HepG2 (cell line): ENCODE data around the gene OTX1. TPM values are rescaled to one million over a fixed set of nuclear protein-coding genes. Genes with fewer than 3 reads are reported as not detected.
A peak's percentile ranks its signal among the peaks of the same experiment; 100 is the strongest.
"Not testable (repeated sequence)": the region's sequence is repeated elsewhere in the genome, so short reads cannot be mapped to it uniquely, and the experiment has no call there.

Experiments used
- ATAC-seq: fragments of 200-7000 bp; cut with Tn5 transposase; 3 replicates; pipeline ENCODE4 v1.9.1; 2020; ENCODE audit warnings: mild to moderate bottlenecking, moderate library complexity
- BruUV-seq: library from RNA; stranded (reverse); fragments of 400-500 nt; replicated peaks from 2 replicates; lab custom pipeline; 2021; lab: Mats Ljungman, UMichigan
- CTCF ChIA-PET: fragments of 300-600 bp; formaldehyde crosslinking; extraction: SDS; loops from one replicate; lab custom pipeline; 2021; ENCODE audit warnings: low total read pairs, inconsistent platforms, low intra/inter-chr PET ratio; lab: Yijun Ruan, JAX
- POLR2A ChIA-PET: fragments of 350-600 bp; sonication (Branson Sonifier 250); formaldehyde crosslinking; loops from one replicate; lab custom pipeline; 2020; ENCODE audit warnings: antibody characterized with exemption, inconsistent platforms; lab: Yijun Ruan, JAX
- DNase-seq: peaks from one replicate; pipeline ENCODE4 v3.0.0-alpha.2; 2015; ENCODE audit warnings: low spot score
- FAIRE-seq: peaks from 3 replicates; lab custom pipeline; 2011; peaks lifted over from hg19 to GRCh38; lab: Jason Lieb, UNC
- H2AFZ ChIP-seq: one replicate; pipeline ENCODE4 v1.6.1; 2011; ENCODE audit warnings: low read length, inconsistent platforms
- H3K27ac ChIP-seq: fragments of 300-600 bp; 3 replicates; pipeline ENCODE4 v1.8.0; 2011; ENCODE audit warnings: mixed run types, mild to moderate bottlenecking, mixed read lengths, low read length, inconsistent platforms; ENCODE audit not compliant: insufficient read depth; ENCODE audit errors: extremely low read length
- H3K27me3 ChIP-seq, 2 experiments: fragments of 200-600 bp in 1 of 2; 2 replicates in 1 of 2; 3 replicates in 1 of 2; pipeline versions ENCODE4 v1.6.0 to v1.8.0; 2011; ENCODE audit warnings: low read length in 2 of 2, mild to moderate bottlenecking in 2 of 2, moderate library complexity in 2 of 2, inconsistent platforms in 1 of 2; ENCODE audit not compliant: insufficient read depth in 2 of 2, control insufficient read depth in 1 of 2
- H3K36me3 ChIP-seq, 2 experiments: fragments of 200-600 bp in 1 of 2; replicated peaks in 1 of 2; 2 replicates in 1 of 2; 3 replicates in 1 of 2; pipeline versions ENCODE4 v1.5.1 to v1.8.0; 2011; ENCODE audit warnings: low read length in 2 of 2, inconsistent platforms in 1 of 2; ENCODE audit not compliant: insufficient read depth in 2 of 2, control insufficient read depth in 1 of 2
- H3K4me1 ChIP-seq: 2 replicates; pipeline ENCODE4 v1.5.1; 2012; ENCODE audit warnings: low read length, inconsistent platforms; ENCODE audit not compliant: insufficient read depth
- H3K4me2 ChIP-seq: 2 replicates; pipeline ENCODE4 v1.6.0; 2011; ENCODE audit warnings: low read depth, low read length, inconsistent platforms
- H3K4me3 ChIP-seq, 3 experiments: fragments of 200-600 bp in 1 of 3; sonication (generic), shearing (Covaris generic) in 1 of 3; replicated peaks in 1 of 3; 2 replicates each; pipeline ENCODE4 v1.5.1; 2011 to 2016; ENCODE audit warnings: low read length in 3 of 3, inconsistent platforms in 2 of 3, low read depth in 2 of 3, mild to moderate bottlenecking in 2 of 3, control low read depth in 1 of 3, mixed read lengths in 1 of 3; ENCODE audit not compliant: insufficient read depth in 1 of 3
- H3K79me2 ChIP-seq: one replicate; pipeline ENCODE4 v1.6.1; 2011; ENCODE audit warnings: low read length, inconsistent platforms; ENCODE audit not compliant: insufficient read depth
- H3K9ac ChIP-seq: 2 replicates; pipeline ENCODE4 v1.6.0; 2011; ENCODE audit warnings: mild to moderate bottlenecking, low read depth, low read length, inconsistent platforms; ENCODE audit not compliant: insufficient read depth
- H3K9me3 ChIP-seq: 2 replicates; pipeline ENCODE4 v1.5.1; 2012; ENCODE audit warnings: mild to moderate bottlenecking, low read length
- H4K20me1 ChIP-seq: 2 replicates; pipeline ENCODE4 v1.6.0; 2011; ENCODE audit warnings: inconsistent platforms, mild to moderate bottlenecking, low read length, moderate library complexity; ENCODE audit not compliant: insufficient read depth
- ARNT2 ChIP-seq: sonication (generic); formaldehyde crosslinking; IDR thresholded peaks from 2 replicates; pipeline ENCODE4 v1.8.0; 2022; ENCODE audit warnings: mild to moderate bottlenecking, low read depth, missing genetic modification reagents, moderate library complexity
- CEBPB ChIP-seq: IDR thresholded peaks from 2 replicates; pipeline ENCODE4 v1.6.1; 2011; ENCODE audit warnings: low read depth, low read length, improper control_type of control experiment, borderline replicate concordance
- CEBPG ChIP-seq: IDR thresholded peaks from 2 replicates; pipeline ENCODE4 v1.6.1; 2016
- CHCHD3 ChIP-seq: sonication (generic); formaldehyde crosslinking; IDR thresholded peaks from 2 replicates; pipeline ENCODE4 v1.8.0; 2022; ENCODE audit warnings: mild to moderate bottlenecking, missing genetic modification reagents, moderate library complexity
- KMT2B ChIP-seq: IDR thresholded peaks from 2 replicates; pipeline ENCODE4 v1.6.1; 2016; ENCODE audit warnings: missing genetic modification reagents, missing compliant biosample characterization
- MED1 ChIP-seq: sonication (generic); formaldehyde crosslinking; IDR thresholded peaks from 2 replicates; pipeline ENCODE4 v1.4.0; 2020; ENCODE audit warnings: missing genetic modification reagents
- SALL2 ChIP-seq: sonication (generic); formaldehyde crosslinking; IDR thresholded peaks from 2 replicates; pipeline ENCODE4 v1.8.1; 2023; ENCODE audit warnings: mild to moderate bottlenecking, missing genetic modification reagents, inconsistent platforms
- TEAD3 ChIP-seq: optimal IDR thresholded peaks from 2 replicates; pipeline ENCODE3; 2016; ENCODE audit warnings: borderline replicate concordance
- ZFP36 ChIP-seq: fragments of 150-350 bp; IDR thresholded peaks from 2 replicates; pipeline ENCODE4 v1.6.1; 2018; ENCODE audit warnings: borderline replicate concordance, low read length, low read depth; ENCODE audit not compliant: partially characterized antibody
- ZMYM3 ChIP-seq: sonication (generic); formaldehyde crosslinking; IDR thresholded peaks from 2 replicates; pipeline ENCODE4 v1.5.1; 2020; ENCODE audit warnings: mild to moderate bottlenecking, missing genetic modification reagents
- ZNF20 ChIP-seq: sonication (generic); formaldehyde crosslinking; IDR thresholded peaks from 2 replicates; pipeline ENCODE4 v1.4.0; 2020; ENCODE audit warnings: mild to moderate bottlenecking, moderate library complexity, missing genetic modification reagents
- ZNF337 ChIP-seq: sonication (generic); formaldehyde crosslinking; IDR thresholded peaks from 2 replicates; pipeline ENCODE4 v1.5.1; 2020; ENCODE audit warnings: missing genetic modification reagents, low read depth, mild to moderate bottlenecking, borderline replicate concordance
- ZNF431 ChIP-seq: sonication (generic); formaldehyde crosslinking; IDR thresholded peaks from 2 replicates; pipeline ENCODE4 v1.9.0; 2022; ENCODE audit warnings: missing genetic modification reagents, low read depth, mild to moderate bottlenecking, borderline replicate concordance
- ZNF460 ChIP-seq: sonication (generic); formaldehyde crosslinking; IDR thresholded peaks from 2 replicates; pipeline ENCODE4 v1.5.1; 2020; ENCODE audit warnings: missing genetic modification reagents, mild to moderate bottlenecking, borderline replicate concordance
- WGBS: methylation state at CpG from one replicate; pipeline ENCODE4 v1.1.6; 2017; ENCODE audit warnings: low lambda C conversion rate; 5-methylcytosine and 5-hydroxymethylcytosine counted together
- in situ Hi-C: cut with HindIII; loops from 2 replicates; pipeline ENCODE4 v1.10.0; 2017; ENCODE audit warnings: low pct_unique_long_range_greater_than_20kb; ENCODE audit not compliant: extremely low pct_ligation_motif_present
- intact Hi-C: fragments of 100-400 bp; cut with micrococcal nuclease; formaldehyde crosslinking; loops from one replicate; pipeline ENCODE4 v1.10.0; 2022; ENCODE audit not compliant: unreplicated experiment
- polyA plus RNA-seq, 8 experiments: library from polyadenylated mRNA; depleted of rRNA in 3 of 8; stranded (reverse) in 7 of 8; unstranded in 1 of 8; fragments of >200 nt; fragmentation: Illumina TruSeq in 4 of 8; extraction: Trizol in 4 of 8; gene quantifications; 2 replicates each; pipeline versions ENCODE4 v1.2.1 to v1.2.3, GENCODE V29; 2011 to 2016; ENCODE audit warnings: low read depth in 4 of 8, missing spikeins in 1 of 8, mixed read lengths in 1 of 8; ENCODE audit not compliant: insufficient read depth in 1 of 8
- total RNA-seq, 5 experiments: library from RNA; depleted of rRNA; stranded (reverse); fragments of >200 nt; fragmentation: Illumina TruSeq; extraction: Trizol; gene quantifications; 2 replicates each; pipeline ENCODE4 v1.2.3, GENCODE V29; 2016; ENCODE audit warnings: low read depth in 1 of 5
- TF ChIP-seq, protein P1 (sequence below): sonication (generic); formaldehyde crosslinking; IDR thresholded peaks from 2 replicates; pipeline ENCODE4 v1.4.0; 2020; ENCODE audit warnings: missing genetic modification reagents
- TF ChIP-seq, protein P2 (sequence below): sonication (generic); formaldehyde crosslinking; IDR thresholded peaks from 2 replicates; pipeline ENCODE4 v1.4.0; 2020; ENCODE audit warnings: missing genetic modification reagents

Gene OTX1
- total and polyA plus RNA-seq, 2 of the 13 experiments (the other 11 are each of a cell fraction or from before 2014, with no cell fraction given): 1.0 to 5.0 TPM

DNA sequence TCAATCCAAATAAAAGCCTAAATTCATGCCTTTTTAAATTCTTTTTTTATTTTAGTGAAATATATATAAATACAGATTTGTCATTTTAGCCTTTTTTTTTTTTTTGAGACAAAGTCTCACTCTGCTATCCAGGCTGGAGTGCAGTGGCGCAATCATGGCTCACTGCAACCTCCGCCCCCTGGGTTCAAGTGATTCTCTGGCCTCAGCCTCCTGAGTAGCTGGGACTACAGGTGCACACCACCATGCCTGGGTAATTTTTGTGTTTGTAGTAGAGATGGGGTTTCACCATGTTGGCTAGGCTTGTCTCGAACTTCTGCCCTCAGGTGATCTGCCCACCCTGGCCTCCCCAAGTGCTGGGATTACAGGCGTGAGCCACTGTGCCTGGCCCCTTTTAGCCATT, 23.8 kb downstream of the OTX1 start:
- 55% methylated on average over 4 of the region's 4 CpGs for WGBS

GRCh38 chr2:63078852-63079606, 28.4 kb downstream of the OTX1 start:
- no peak overlapping the region for H2AFZ ChIP-seq
- peaks cover 27% of the 10 kb centered on the region for H3K4me1 ChIP-seq
- no peaks in the 10 kb centered on the region for H3K9me3 ChIP-seq
- in situ Hi-C loops: loop anchor here (10.0 to 25.0 kb wide), 2 partner anchors 208 to 406 kb away; no protein-coding TSS in a partner anchor
- peak; percentile 61 for DNase-seq
- no TSS peak for BruUV-seq
- intact Hi-C loops: loop anchor here (1.0 kb wide), 3 partner anchors 110 to 409 kb away; no protein-coding TSS in a partner anchor
- 28% methylated on average over 4 of the region's 4 CpGs for WGBS
- no peaks in the 10 kb centered on the region for H3K27me3 ChIP-seq
- H3K36me3 ChIP-seq: no peaks in the 10 kb centered on the region
- no peaks in the 10 kb centered on the region for H3K79me2 ChIP-seq
- peak overlapping the region; percentile 44 for H3K4me2 ChIP-seq
- POLR2A ChIA-PET: no interaction called here
- no peak overlapping the region for H3K27ac ChIP-seq
- peak; percentile 56 for FAIRE-seq
- CTCF ChIA-PET: interaction anchor here (0.9 to 2.3 kb wide), 4 partner anchors 110 to 409 kb away, joined by 5 to 8 read pairs (median 7); no protein-coding TSS in a partner anchor
- H3K9ac ChIP-seq: no peak overlapping the region; the same call in 1 of the 2 replicates
- peak; percentile 90 for ATAC-seq
- H4K20me1 ChIP-seq: no peaks in the 10 kb centered on the region
- no peak overlapping the region for H3K4me3 ChIP-seq
- peak; percentile 27 for TF ChIP-seq TEAD3 (CRISPR knock-in tag)
- TF ChIP-seq MED1 (CRISPR knock-in tag): no peak
- TF ChIP-seq, protein P1, sequence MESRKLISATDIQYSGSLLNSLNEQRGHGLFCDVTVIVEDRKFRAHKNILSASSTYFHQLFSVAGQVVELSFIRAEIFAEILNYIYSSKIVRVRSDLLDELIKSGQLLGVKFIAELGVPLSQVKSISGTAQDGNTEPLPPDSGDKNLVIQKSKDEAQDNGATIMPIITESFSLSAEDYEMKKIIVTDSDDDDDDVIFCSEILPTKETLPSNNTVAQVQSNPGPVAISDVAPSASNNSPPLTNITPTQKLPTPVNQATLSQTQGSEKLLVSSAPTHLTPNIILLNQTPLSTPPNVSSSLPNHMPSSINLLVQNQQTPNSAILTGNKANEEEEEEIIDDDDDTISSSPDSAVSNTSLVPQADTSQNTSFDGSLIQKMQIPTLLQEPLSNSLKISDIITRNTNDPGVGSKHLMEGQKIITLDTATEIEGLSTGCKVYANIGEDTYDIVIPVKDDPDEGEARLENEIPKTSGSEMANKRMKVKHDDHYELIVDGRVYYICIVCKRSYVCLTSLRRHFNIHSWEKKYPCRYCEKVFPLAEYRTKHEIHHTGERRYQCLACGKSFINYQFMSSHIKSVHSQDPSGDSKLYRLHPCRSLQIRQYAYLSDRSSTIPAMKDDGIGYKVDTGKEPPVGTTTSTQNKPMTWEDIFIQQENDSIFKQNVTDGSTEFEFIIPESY (CRISPR knock-in tag): no peak
- no peak for TF ChIP-seq CHCHD3 (CRISPR knock-in tag)
- TF ChIP-seq ZFP36: no peak
- no peak for TF ChIP-seq ZNF431
- no peak for TF ChIP-seq ARNT2 (CRISPR knock-in tag)
- TF ChIP-seq KMT2B: no peak
- TF ChIP-seq, protein P2, sequence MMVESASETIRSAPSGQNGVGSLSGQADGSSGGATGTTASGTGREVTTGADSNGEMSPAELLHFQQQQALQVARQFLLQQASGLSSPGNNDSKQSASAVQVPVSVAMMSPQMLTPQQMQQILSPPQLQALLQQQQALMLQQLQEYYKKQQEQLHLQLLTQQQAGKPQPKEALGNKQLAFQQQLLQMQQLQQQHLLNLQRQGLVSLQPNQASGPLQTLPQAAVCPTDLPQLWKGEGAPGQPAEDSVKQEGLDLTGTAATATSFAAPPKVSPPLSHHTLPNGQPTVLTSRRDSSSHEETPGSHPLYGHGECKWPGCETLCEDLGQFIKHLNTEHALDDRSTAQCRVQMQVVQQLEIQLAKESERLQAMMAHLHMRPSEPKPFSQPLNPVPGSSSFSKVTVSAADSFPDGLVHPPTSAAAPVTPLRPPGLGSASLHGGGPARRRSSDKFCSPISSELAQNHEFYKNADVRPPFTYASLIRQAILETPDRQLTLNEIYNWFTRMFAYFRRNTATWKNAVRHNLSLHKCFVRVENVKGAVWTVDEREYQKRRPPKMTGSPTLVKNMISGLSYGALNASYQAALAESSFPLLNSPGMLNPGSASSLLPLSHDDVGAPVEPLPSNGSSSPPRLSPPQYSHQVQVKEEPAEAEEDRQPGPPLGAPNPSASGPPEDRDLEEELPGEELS (CRISPR knock-in tag): no peak
- no peak for TF ChIP-seq ZNF337 (CRISPR knock-in tag)
- no peak for TF ChIP-seq SALL2 (CRISPR knock-in tag)

More for the DNA sequence above, 23.8 kb downstream of the OTX1 start:
- H3K4me1 ChIP-seq: peaks cover 19% of the 10 kb centered on the region
- H4K20me1 ChIP-seq, H3K79me2 ChIP-seq, H3K9ac ChIP-seq, CTCF ChIA-PET, H3K36me3 ChIP-seq, FAIRE-seq, DNase-seq, ATAC-seq, H3K27me3 ChIP-seq, H3K4me3 ChIP-seq, intact Hi-C loops, H3K27ac ChIP-seq, H2AFZ ChIP-seq, H3K4me2 ChIP-seq, H3K9me3 ChIP-seq, POLR2A ChIA-PET, BruUV-seq: not testable (repeated sequence)
- in situ Hi-C loops: loop anchor here (10.0 to 25.0 kb wide), 2 partner anchors 410 to 662 kb away; no protein-coding TSS in a partner anchor
- TF ChIP-seq ZNF460 (CRISPR knock-in tag) (peak; percentile 88), ZNF20 (CRISPR knock-in tag) (peak; percentile 53; the same call in 1 of the 2 replicates), CEBPB (peak; percentile 22; the same call in 1 of the 2 replicates), CEBPG (CRISPR knock-in tag) (peak; percentile 2), ZMYM3 (CRISPR knock-in tag) (peak; percentile 64)
